Occipital lobe (tissue), 2 donors: ENCODE results near the gene SLC5A9. TPM values are rescaled to one million over a fixed set of nuclear protein-coding genes. Genes with fewer than 3 reads are reported as not detected.
A peak's percentile ranks its signal among the peaks of the same experiment; 100 is the strongest.
"Not testable (repeated sequence)": the region's sequence is repeated elsewhere in the genome, so short reads cannot be mapped to it uniquely, and the experiment has no call there.

Experiments
- DNase-seq: peaks from one replicate; lab custom pipeline; 2025; lab: John Stamatoyannopoulos, UW
- total RNA-seq: library from RNA; depleted of rRNA; stranded (reverse); fragments of >200 nt; gene quantifications from one replicate; pipeline ENCODE4 v1.2.3, GENCODE V29; 2014

The SLC5A9 gene
- total RNA-seq, 1 donor from 2014 or later = not detected

DNA sequence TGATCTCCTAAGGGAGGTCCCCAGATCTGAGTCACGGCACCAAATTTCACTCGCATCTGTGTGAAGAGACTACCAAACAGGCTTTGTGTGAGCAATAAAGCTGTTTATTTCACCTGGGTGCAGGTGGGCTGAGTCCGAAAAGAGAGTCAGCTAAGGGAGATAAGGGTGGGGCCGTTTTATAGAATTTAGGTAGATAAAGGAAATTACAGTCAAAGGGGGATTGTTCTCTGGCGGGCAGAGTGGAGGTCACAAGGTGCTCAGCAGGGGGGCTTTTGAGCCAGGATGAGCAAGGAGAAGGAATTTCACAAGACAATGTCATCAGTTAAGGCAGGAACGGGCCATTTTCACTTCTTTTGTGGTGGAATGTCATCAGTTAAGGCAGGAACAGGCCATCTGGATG lies 8.2 kb upstream of the SLC5A9 start:
- DNase-seq = not testable (repeated sequence)

DNA sequence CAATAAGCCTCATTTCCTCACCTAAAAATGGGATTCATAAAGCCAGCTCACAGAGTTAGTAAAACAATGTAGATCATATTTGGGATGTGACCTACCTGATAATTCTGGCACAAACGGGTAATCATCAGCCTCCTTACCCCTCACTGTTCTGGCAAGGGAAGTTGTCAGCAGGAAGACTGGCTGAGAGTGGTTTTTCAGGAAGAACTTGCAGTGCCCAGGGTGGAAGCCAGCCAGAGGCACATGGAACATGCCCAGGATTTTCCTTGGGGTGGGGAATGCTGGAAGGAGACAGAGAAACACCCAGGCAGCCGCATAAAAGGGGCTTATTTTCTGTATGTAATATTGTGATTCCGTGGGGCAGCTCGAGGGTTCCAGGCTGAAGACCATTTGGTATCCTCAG lies 7.7 kb upstream of the SLC5A9 start:
- peak; percentile 10 for DNase-seq

DNA sequence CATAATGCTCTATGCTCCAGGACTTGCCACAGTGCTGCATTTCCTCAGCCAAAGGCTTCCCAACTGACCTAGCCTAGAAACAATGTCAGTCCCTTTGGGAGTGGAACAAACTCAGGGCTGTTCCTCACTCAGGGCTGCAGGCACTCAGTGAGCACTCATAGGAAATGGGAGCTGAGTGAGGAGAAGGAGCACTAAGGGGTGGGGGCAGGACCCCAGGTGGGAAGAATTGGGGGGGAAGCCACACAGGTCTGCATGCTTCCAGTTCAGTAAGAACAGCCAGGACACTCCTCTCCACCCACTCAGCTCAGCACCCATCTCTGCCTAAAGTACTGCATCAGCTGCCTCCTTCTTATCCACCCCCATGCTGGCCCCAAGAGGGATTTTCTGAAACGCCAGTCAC lies 7.3 kb upstream of the SLC5A9 start:
- DNase-seq = no peak

DNA sequence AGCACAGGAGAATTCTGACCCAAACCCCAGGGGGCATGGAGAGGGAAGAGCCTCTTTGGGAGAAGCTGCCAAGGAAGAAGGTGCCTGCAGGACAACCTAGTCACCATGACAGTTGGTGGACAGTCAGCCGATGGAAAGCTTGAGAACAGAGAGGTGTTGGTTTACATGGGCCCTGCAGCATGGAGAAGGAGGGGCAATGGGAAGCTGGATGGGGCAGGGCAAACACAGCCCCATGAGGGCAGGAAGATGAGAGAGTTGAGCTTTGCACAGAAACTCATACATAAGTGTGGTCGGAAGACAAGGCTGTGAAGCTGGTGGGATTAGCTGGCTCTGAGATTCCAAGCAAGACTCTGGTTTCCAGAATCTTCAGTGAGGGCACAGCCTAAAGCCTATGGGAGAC lies 6.6 kb upstream of the SLC5A9 start:
- DNase-seq = no peak

DNA sequence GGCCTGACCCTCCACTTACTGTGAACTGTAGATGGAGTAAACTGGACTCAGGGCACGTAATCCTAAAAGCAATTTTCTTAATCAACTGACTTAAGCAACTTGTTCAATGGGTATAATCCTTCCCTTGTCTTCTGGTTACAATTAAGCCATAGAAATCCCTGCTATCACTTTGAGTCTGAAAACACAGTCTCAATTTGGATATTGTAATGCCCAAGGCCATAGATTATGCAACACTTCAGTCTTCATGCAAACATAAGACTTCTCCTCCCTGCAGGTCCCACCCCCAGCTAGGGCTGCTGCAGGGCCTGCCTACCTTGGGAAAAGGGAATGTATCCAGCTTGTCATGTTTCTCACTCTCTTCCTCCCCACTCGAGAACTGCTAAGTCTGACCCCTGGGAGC lies 6.2 kb upstream of the SLC5A9 start:
- DNase-seq = no peak

DNA sequence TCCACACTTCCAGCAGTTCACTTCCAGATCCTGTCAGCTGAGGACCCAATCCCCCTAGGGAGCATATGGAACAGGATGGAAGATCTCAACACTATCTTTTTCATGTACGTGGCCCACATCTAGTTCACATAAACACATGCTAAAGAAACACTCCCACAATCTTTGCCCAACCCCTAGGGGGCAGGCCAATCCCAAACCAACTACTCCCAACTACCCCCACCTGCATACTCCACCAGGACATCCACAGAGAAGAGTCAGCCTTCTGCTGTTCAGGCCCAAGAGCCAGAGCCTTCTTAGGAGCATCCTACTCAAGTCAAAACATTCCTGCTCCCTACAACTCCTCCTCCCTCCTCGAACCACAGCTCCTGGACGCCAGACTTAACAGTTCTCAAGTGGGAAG lies 5.6 kb upstream of the SLC5A9 start:
- DNase-seq = no peak

DNA sequence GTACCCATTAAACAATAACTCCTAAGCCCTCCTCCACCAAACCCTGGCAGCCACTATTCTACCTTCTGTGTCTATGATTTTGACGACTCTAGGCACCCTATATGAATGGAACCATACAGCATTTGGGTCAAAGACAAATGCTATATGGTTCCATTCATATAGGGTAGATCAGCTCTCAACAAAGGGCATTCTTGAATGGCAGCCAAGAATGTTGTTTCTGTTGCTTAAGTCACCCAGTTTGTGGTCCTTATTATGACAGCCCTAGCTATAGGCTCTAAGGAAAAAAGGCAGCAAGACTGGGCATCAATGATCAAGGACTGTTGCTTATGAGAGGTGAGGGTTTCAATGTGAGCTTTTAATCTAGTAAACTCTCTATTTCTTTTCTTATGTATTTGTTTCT lies 4.7 kb upstream of the SLC5A9 start:
- DNase-seq = no peak

DNA sequence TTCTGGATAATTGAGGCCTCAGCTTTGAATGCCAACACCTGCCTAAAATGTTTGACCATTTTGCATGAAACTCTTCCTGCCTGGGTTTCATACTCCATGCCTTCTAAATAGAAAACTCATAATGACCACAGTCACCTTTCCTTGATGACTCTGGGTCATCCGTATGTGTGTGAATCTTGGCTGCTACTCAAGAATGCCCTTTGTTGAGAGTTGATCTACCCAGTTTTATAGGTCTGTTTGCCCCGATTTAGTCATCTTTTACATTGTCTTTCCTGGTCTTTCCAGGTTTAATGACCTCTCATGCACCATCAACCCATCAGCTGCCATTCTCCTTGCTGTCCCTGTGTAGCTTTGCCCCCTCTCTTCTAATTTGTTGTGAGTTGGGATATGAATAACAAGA lies 2.7 kb upstream of the SLC5A9 start:
- DNase-seq = no peak

DNA sequence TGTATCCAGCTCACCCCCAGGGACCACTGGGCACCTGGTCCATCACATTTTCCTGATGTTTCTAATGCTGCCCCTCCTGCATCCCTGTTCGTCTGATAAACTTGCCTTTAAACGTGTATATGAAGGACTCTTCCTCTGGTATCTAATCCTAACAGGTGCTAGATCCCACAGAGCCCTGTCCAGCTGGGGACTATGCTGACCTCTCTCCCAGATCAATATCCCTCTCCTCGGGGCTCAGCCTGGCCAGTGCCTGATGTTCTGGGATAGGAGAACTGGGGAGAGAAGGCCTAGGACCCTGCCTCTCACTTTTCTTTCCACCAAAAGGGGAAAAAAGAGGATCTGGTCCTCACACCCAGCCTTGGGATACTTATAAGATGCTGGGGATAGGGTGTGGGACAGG lies 1.4 kb upstream of the SLC5A9 start:
- no peak for DNase-seq

DNA sequence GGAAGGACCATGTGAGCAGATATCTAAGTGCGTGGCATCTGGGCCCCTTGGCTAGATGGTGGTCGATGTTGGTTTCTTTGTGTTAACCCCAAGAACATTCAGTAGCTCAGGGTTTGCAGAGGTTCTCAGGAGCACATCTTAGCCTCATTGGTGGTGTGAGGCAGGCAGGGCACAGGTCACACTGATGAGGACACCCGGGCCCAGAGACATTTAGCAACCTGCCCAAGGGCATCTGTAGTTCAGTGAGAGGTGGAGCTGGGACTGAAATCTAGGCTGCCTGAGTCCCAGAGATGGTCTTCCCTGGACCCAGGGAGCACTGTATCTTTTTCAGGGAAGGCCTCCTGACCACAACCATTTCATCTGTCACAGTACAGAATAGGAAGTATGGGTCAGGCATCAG lies 859 bp upstream of the SLC5A9 start:
- no peak for DNase-seq

DNA sequence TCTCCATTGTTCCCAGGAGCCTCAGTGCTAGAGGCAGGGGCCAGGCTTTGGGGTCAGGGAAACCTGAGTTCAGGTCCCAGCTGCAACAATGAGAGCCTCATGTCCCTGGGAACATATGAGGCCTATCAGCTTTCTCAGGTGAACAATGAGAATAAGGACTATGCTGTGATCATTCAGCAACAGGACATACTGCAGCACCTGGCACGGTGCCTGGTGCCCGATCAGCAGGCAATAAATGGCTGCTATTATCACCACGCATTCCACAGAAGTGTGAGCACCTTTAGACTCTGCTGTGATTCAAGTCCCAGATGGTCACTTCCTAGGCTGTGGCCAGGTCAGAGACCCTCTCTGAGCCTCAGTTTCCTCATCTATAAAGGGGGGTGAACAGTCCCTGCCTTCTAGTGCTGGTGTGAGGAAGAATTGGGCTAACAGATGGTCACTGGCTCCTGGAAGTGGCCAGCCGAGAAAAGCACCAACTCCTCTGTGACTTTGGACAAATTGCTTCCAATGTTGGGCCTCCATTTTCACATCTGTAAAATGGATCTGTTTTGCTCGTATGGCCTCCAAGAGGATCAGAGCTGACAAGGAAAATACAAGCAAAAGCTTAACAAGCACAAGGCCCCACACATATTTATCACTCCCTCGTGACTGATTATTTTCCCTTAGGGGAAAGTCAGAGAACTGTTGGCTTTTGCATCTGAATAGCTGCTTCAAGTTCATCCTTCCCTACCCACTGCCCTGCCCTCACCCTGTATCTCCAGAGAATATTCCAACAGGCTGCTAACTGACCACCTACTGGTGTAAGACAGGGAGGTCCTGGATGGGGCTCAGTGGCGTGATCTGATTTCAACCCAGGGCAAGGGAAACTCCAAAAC lies 1.1 kb downstream of the SLC5A9 start:
- no peak for DNase-seq

DNA sequence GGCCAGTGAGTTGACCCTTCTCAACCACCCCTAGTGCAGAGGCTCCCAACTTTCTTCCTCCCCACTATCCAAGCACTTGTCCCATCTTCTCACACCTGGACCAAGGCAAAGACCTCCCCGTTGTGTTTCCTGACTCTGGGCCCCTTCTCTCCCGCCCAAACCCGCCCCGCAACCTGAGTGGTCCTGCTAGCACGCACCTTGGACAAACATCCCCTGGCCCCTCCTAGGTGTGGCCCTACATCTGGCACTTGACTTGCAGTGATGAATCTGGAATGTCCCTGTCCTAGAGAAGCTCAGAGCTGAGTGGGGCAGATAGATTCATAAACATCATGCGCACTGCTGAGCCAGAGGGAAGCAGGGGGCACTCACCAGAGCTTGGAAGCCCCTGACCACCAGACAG lies 2.3 kb downstream of the SLC5A9 start:
- no peak for DNase-seq

DNA sequence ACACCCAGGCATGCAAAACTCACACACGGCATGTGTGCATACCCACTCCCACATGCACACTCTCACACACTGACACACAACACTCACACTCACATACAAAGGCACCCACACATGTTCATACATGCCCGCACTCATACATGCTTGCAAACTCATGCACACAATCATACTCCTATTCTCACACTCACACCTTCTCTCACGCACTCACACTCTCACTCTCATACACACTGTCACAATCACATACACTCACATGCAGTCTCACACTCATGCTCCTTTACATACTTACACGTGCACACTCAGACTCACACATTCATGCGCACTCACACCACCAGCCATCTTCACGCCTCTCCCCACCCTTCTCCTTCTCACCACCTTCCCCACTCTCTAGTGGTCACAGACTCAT lies 3.1 kb downstream of the SLC5A9 start:
- DNase-seq = no peak

DNA sequence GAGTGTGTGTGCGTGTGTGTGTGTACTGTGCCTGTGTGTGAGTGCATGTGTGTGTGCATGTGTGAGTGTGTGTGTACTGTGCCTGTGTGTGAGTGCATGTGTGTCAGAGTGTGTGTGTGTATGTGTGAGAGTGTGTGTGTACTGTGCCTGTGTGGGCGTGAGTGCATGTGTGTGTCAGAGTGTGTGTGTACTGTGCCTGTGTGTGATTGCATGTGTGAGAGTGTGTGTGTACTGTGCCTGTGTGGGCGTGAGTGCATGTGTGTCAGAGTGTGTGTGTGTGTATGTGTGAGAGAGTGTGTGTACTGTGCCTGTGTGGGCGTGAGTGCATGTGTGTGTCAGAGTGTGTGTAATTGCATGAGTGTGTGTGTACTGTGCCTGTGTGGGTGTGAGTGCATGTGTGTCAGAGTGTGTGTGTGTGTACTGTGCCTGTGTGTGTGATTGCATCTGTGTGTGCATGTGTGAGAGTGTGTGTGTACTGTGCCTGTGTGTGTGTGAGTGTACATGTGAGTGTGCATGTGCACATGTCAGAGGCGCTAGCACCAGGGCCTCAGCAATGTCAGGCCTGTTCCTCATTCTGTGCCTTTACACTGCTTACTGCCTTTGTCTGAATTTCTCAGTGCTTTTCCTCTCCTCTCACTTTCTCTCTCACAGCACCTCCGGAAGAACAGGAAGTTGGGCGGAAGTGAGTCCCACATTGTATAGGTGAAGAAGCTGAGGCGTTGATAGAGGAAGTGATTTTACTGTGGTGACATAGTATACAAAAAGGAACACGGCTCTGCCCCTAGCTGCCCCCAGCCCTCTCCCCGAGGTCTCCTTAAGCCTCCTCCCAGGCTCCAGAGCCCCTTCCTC lies 4.9 kb downstream of the SLC5A9 start:
- no peak for DNase-seq

DNA sequence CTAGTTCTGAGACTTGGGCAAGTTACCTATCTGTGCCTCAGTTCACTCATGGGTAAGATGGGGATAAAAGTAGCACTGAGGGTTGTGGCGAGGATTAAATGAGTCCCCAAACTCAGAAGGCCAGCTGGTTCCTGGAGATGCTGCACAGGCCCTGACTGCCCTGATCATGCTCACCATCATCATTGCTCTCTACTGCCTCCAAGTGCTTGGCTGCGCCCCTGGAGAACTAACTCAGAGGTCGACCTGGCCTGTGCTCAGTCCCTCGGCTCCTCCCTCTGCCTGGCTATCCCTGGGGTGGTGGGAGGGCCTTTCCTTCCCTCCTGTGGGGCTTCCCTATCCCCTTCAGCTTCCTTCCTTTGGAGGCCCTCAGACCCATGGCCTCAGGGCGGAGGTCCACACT lies 5.6 kb downstream of the SLC5A9 start:
- DNase-seq = no peak

DNA sequence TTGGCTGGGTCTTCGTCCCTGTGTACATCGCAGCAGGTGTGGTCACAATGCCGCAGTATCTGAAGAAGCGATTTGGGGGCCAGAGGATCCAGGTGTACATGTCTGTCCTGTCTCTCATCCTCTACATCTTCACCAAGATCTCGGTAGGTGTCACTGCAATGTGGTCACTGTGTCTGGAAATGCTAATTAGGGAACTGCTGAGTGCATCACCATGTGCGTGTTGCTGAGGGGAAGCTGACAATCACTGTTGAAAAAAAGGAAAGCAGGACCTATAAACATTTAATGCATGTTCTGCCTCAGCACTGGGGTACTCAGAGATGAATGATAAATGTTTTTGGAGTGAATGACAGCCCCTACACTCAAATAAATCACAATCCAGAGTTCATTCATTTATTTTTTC lies 6.8 kb downstream of the SLC5A9 start:
- DNase-seq = no peak

DNA sequence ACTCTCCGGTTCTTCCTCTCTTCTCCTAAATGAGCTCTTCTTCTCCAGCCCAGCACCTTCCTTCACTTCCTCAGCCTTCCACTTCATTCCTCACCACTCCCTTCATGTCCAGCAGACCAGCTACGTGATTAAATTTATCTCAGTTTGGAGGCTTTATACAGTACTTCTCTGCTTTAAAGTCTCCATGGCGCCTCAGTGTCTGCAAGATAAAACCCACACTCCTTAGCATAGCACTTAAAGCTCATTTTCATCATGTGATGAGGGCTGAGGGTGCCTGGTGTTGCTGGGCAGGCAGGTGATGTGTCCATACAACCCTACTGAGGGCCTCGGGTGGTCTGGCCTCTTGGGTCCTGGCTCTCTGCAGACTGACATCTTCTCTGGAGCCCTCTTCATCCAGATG lies 7.7 kb downstream of the SLC5A9 start:
- no peak for DNase-seq

DNA sequence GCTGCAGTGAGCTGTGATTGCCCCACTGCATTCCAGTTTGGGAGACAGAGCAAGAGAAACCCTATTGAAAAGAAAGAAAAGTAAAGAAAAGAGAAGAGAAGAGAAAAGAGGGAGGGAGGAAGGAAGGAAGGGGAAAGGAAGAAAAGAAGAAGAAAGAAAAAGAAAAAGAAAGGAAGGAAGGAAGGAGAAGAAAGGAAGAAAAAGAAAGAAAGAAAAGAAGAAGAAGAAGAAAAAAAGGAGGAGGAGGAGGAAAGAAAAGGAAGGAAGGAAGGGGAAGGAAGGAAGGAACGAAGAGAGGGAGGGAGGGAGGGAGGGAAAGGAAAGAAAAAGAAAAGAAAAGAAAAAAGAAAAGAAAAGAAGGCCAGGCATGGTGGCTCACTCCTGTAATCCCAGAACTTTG lies 10.2 kb downstream of the SLC5A9 start:
- no peak for DNase-seq

DNA sequence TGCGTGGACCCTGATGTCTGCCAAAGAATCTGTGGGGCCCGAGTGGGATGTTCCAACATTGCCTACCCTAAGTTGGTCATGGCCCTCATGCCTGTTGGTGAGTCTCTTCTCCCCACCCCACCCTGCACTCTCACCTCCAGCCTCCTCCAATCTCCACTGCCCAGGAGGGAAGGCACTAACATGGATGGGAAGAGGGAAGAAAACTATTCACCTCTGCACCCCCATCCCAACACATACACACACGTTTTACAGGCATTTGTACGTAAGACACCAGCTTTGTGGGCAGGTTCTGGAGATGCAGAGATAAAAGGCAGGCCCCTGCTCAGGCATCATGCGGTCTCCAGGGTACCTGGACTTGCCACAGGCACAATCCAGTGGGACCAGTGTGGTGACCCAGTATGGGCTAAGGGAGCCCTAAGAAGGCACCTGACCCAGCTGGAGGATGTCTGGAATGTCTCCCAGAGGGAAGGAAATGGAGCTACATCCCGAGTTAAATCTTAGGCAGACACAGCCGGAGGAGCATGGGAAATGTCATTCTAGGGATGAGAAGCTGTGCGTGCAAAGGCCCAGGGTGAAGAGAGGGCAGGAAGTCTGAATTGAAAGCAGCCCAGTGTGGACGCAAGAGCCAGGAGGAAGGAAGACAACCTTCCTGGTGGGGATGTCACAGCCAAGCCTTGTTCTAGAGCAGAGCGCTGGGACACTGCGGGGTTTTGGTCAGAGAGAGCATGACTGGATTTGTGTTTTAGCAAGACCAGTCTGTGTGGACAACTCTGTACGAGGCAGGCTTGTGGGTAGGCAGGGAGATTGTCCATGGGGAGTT lies 11.4 kb downstream of the SLC5A9 start:
- no peak for DNase-seq

DNA sequence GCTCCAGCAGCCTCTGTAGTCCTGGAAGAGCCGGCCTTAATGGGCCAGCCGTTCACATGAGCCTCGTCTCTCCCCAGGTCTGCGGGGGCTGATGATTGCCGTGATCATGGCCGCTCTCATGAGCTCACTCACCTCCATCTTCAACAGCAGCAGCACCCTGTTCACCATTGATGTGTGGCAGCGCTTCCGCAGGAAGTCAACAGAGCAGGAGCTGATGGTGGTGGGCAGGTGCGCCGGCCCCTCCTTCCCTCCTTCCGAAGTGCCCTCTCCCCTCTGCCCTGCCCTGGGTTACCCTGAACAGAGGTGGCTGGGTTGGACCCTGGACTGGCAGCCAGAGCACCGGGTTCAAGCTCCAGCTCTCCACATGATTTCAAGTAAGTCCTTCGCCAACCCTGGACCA lies 13.1 kb downstream of the SLC5A9 start:
- DNase-seq = no peak

DNA sequence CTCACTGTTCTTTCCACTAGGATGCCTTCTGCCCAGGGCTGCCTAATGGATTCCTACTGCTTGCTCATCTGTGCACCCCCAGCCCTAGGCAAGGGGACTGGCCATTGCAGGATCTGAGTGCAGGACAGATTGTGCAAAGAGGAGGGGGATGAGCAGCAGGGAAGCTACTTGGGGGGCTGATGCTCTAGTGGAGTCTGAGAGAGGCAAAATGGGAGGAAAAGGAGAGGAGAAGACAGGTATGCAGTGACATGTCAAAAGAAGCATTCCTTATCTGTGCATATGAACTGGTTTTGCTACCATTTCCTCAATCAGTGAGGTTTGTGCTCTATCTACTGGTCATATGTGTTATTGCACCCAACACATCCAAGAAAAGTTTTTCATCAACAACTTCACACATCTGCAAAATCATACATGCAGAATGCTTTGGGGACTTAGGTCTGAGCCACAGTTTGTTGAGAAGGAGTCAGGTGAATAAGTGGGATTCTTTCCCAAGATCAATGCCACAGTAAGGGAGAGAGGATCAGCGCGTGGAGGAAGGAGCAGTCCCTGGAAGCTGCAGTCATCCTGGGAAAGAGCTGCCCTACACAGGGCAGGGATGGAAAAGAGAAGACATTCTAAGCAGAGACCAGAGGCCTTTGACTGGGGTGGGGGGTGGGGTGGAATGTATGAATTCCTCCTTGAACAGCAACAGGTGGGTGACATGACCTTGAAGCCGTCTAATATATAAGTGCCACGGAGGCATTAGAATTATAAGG lies 14.4 kb downstream of the SLC5A9 start:
- no peak for DNase-seq
